Neural progenitor cell (in vitro differentiated cells): ENCODE results near the gene LRRC75B.

ENCODE experiments used
- CTCF ChIP-seq: fragments of 200-600 bp; sonication (generic); IDR thresholded peaks from 2 replicates; pipeline ENCODE4 v1.5.1; 2017; ENCODE audit warnings: antibody characterized with exemption, mild to moderate bottlenecking
- EZH2 ChIP-seq: fragments of 200-600 bp; sonication (generic); IDR thresholded peaks from 2 replicates; pipeline ENCODE4 v1.6.1; 2017; ENCODE audit warnings: antibody characterized with exemption, mild to moderate bottlenecking, moderate library complexity
- EZH2phosphoT487 ChIP-seq: fragments of 200-600 bp; sonication (generic); IDR thresholded peaks from 2 replicates; pipeline ENCODE4 v1.6.1; 2017; ENCODE audit warnings: antibody characterized with exemption

GRCh38 chr22:24564376-24565058 is 28.4 kb downstream of the LRRC75B start:
- TF ChIP-seq CTCF (no peak), EZH2phosphoT487 (no peak), EZH2 (no peak)
